ENCODE measurements around the gene RNF4. TPM values are rescaled to one million over a fixed set of nuclear protein-coding genes. Genes with fewer than 3 reads are reported as not detected.

RNF4 gene
- total RNA-seq, 1 donor from 2014 or later = 63.8 TPM

DNA sequence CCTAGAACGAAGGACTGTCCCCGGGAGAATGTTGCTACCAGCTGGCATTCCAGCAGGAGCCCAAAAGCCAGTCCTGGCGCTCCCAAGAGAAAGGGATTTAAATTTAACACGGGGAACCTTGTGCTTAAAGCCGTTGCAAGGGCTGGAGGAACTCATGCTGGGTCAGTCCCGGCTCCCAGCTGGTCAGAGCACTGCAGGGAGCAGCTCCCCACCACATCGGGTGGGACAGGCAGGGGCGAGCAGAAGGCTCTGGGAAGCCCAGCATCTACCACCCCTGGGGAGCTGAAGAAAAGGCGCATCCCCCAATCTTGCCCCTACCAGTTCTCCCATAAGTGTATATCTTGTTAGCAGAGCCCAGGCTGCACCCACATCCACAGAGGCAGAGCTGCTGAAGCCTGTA lies 34.5 kb upstream of the RNF4 start:
- H3K4me3 Mint-ChIP-seq = no peak overlapping the region
- DNase-seq (ENCODE audit: low spot score in 2 of 2, unreplicated experiment in 2 of 2) = no peak
- H3K27me3 Mint-ChIP-seq (ENCODE audit: low read depth) = peaks cover 3% of the 10 kb centered on the region
- H3K9me3 Mint-ChIP-seq = no peaks in the 10 kb centered on the region
- TF ChIP-seq, protein P1, sequence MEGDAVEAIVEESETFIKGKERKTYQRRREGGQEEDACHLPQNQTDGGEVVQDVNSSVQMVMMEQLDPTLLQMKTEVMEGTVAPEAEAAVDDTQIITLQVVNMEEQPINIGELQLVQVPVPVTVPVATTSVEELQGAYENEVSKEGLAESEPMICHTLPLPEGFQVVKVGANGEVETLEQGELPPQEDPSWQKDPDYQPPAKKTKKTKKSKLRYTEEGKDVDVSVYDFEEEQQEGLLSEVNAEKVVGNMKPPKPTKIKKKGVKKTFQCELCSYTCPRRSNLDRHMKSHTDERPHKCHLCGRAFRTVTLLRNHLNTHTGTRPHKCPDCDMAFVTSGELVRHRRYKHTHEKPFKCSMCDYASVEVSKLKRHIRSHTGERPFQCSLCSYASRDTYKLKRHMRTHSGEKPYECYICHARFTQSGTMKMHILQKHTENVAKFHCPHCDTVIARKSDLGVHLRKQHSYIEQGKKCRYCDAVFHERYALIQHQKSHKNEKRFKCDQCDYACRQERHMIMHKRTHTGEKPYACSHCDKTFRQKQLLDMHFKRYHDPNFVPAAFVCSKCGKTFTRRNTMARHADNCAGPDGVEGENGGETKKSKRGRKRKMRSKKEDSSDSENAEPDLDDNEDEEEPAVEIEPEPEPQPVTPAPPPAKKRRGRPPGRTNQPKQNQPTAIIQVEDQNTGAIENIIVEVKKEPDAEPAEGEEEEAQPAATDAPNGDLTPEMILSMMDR (IDR thresholded peaks at IDR 0.05; ENCODE audit: unreplicated experiment) = no peak
- H3K36me3 Mint-ChIP-seq = no peaks in the 10 kb centered on the region
- no peaks in the 10 kb centered on the region for H3K4me1 Mint-ChIP-seq
- H3K27ac Mint-ChIP-seq = no peak overlapping the region

DNA sequence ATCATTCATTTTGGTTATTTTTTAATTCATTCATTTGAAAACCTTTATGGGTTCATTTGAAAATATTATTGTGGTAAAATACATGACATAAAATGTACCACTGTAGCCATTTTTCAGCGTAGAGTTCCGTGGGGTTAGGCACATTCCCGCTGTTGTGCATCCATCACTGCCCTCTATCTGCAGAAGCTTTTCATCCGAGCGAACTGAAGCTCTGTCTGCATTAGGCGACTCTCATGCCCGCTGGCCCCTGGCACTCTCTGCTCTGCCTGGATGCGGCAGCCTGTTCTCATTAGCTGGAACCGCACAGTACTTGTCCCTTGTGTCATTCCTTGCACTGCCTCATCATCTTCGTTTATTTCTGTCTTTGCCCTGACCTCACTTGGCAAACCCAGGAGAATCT lies 32.6 kb upstream of the RNF4 start:
- DNase-seq (ENCODE audit: low spot score in 2 of 2, unreplicated experiment in 2 of 2) = no peak
- no peaks in the 10 kb centered on the region for H3K36me3 Mint-ChIP-seq
- peaks cover 3% of the 10 kb centered on the region for H3K27me3 Mint-ChIP-seq (ENCODE audit: low read depth)
- H3K4me3 Mint-ChIP-seq = no peak overlapping the region
- TF ChIP-seq, protein P1 (IDR thresholded peaks at IDR 0.05; ENCODE audit: unreplicated experiment) = no peak
- H3K27ac Mint-ChIP-seq = no peak overlapping the region
- H3K9me3 Mint-ChIP-seq = no peaks in the 10 kb centered on the region
- H3K4me1 Mint-ChIP-seq = no peaks in the 10 kb centered on the region

GRCh38 chr4:2436761-2437474 lies 32.0 kb upstream of the RNF4 start:
- no peak for DNase-seq (ENCODE audit: low spot score in 2 of 2, unreplicated experiment in 2 of 2)
- no peak overlapping the region for H3K27ac Mint-ChIP-seq
- H3K4me3 Mint-ChIP-seq = no peak overlapping the region
- H3K4me1 Mint-ChIP-seq = no peaks in the 10 kb centered on the region
- no peaks in the 10 kb centered on the region for H3K36me3 Mint-ChIP-seq
- no peaks in the 10 kb centered on the region for H3K9me3 Mint-ChIP-seq
- TF ChIP-seq, protein P1 (IDR thresholded peaks at IDR 0.05; ENCODE audit: unreplicated experiment) = no peak
- H3K27me3 Mint-ChIP-seq (ENCODE audit: low read depth) = peaks cover 3% of the 10 kb centered on the region

DNA sequence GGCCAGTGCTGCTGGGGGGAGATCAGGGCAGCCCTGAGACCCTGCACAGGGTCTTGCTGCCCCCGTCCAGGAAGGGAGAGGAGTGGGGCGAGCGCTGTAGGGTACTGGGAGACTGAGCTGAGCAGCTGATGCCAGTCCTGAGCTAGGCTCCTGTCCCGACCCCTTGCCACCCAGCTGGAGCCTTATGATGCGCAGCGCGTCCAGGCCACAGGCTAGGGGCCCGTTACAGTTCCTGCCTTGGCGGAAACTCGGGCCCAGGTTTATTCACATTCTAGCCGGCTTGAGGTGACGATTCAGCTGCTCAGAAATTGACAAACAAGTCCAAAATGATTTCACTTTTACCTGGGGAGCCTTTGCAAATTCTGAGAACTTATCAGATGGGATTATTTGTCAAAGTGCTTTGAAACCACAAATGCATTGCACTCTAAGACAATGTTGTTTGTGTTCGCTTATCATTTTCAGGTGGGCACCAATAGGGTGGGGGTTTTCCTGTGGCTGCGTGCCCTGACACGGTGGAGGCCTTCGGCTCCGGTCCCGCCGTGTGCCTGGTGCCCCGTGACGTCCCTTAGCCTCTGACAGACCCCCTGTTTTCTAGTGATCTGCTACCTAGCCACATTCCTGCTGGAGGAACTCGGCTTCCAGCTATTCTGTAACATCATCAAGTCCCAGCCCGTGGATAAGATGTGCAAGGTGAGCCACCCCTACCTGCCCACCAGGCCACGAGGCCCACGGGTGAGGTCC lies 31.3 kb upstream of the RNF4 start:
- DNase-seq (ENCODE audit: low spot score in 2 of 2, unreplicated experiment in 2 of 2) = no peak
- H3K4me3 Mint-ChIP-seq = no peak overlapping the region
- H3K27ac Mint-ChIP-seq = no peak overlapping the region
- H3K27me3 Mint-ChIP-seq (ENCODE audit: low read depth) = peaks cover 3% of the 10 kb centered on the region
- H3K4me1 Mint-ChIP-seq = no peaks in the 10 kb centered on the region
- TF ChIP-seq, protein P1 (IDR thresholded peaks at IDR 0.05; ENCODE audit: unreplicated experiment) = no peak
- no peaks in the 10 kb centered on the region for H3K9me3 Mint-ChIP-seq
- no peaks in the 10 kb centered on the region for H3K36me3 Mint-ChIP-seq

DNA sequence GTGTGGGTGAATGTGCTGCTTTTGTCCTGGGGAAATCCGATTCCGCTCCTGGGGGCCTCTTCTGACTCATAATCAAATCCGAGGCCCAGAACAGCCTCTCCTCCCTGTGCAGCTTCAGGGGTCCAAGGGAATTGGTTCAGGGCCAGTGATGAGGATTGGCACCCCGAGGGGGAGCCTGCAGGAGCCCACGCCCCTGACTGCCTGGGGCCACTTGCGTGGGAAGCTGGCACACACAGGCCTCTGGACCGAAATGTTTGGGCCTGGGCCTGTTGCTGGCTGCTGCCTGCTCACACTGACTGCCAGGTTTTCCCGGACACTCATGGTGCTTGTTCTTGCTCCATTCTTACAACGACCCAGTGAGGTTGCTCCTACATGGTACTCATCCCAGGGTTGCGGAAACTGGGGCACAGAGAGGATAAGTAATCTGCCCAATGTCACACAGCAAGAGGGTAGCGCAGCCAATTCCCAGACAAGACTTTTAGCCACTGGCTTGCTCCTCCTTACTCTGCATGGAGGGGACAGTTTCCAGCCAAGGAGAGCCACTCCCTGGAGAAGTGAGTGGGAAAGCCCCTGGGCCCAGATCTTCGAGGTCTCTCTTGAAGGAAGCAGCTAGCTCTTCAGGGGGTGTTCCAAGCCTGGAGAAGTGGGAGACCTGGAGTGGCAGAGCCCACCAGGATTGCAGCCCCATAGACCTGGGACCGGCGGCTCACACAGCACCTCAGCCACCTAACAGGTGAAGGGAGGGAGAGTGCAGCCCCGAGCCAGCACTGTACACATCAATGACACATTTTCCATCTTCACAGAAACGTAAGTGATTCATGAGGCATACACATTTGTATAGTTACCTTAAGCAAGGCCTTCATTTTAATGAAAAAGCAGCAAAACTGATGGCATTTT lies 29.8 kb upstream of the RNF4 start:
- TF ChIP-seq, protein P1 (IDR thresholded peaks at IDR 0.05; ENCODE audit: unreplicated experiment) = no peak
- no peaks in the 10 kb centered on the region for H3K4me1 Mint-ChIP-seq
- no peaks in the 10 kb centered on the region for H3K27me3 Mint-ChIP-seq (ENCODE audit: low read depth)
- no peak overlapping the region for H3K27ac Mint-ChIP-seq
- DNase-seq (ENCODE audit: low spot score in 2 of 2, unreplicated experiment in 2 of 2) = no peak
- H3K36me3 Mint-ChIP-seq = no peaks in the 10 kb centered on the region
- H3K9me3 Mint-ChIP-seq = no peaks in the 10 kb centered on the region
- no peak overlapping the region for H3K4me3 Mint-ChIP-seq

All from mesothelial cell of epicardium (in vitro differentiated cells).